ENCODE measurements around the gene ETV6. TPM values are rescaled to one million over a fixed set of nuclear protein-coding genes. Genes with fewer than 3 reads are reported as not detected.

ETV6 gene
- total RNA-seq, 2 experiments from 2014 or later, result 28.5 to 30.2 TPM

DNA sequence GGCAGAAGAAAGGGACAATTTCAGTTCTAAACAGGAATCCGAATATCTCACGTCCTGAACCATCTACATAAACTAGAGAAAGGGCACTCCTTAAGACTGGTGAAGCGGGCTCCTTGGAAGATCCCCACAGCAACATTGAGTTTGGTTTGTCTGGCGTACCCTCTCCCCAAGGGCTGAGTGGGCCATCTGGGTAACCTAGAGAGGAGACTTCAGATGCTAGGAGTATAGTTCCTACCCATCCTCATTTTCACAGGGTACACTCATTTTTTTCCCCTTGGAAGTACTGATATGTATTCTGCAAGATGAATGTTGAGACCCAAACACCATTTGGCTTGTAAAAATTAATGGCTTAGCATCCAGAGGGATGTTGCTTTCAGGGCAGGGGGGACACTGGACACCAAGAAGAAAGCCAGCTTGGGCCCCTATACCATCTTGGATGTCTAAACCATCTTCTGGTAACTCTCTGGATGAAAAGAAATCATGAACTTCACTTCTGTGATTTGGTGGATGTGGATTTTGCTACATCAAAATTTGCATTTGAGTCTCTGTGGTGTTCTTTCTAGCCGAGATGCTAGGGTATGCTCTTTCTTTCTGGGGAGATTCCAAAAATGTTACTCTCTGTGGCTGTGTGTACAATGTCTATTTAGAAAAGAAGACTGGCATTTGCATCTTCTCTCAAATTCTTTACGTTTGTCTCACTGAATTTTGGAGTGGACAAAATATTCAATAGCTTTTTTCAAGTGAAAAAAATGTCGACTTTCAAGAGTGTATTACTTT lies 97.7 kb downstream of the ETV6 start:
- TF ChIP-seq, protein P1, sequence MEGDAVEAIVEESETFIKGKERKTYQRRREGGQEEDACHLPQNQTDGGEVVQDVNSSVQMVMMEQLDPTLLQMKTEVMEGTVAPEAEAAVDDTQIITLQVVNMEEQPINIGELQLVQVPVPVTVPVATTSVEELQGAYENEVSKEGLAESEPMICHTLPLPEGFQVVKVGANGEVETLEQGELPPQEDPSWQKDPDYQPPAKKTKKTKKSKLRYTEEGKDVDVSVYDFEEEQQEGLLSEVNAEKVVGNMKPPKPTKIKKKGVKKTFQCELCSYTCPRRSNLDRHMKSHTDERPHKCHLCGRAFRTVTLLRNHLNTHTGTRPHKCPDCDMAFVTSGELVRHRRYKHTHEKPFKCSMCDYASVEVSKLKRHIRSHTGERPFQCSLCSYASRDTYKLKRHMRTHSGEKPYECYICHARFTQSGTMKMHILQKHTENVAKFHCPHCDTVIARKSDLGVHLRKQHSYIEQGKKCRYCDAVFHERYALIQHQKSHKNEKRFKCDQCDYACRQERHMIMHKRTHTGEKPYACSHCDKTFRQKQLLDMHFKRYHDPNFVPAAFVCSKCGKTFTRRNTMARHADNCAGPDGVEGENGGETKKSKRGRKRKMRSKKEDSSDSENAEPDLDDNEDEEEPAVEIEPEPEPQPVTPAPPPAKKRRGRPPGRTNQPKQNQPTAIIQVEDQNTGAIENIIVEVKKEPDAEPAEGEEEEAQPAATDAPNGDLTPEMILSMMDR (IDR thresholded peaks at IDR 0.05), result no peak
- peaks cover 4% of the 10 kb centered on the region for H3K4me1 ChIP-seq (ENCODE audit: insufficient read depth, low read length)
- Mint-ChIP-seq H3K36me3 (ENCODE audit: low read depth) (peaks cover 6% of the 10 kb centered on the region), H3K9me3 (no peaks in the 10 kb centered on the region), H3K4me3 (no peak overlapping the region), H3K27me3 (no peaks in the 10 kb centered on the region), H3K27ac (no peak overlapping the region), H3K4me1 (ENCODE audit: low read depth) (peaks cover 52% of the 10 kb centered on the region)
- ATAC-seq (ENCODE audit: poor library complexity) (no peak), DNase-seq (no peak)
- no peak overlapping the region for H3K4me3 ChIP-seq (ENCODE audit: low read length)
- H3K27ac ChIP-seq (ENCODE audit: low read depth in 1 of 2, low read length in 2 of 2), result no peak overlapping the region
- H3K36me3 ChIP-seq (ENCODE audit: insufficient read depth, low read length), result no peaks in the 10 kb centered on the region
- POLR2A ChIA-PET, result no interaction called here
- intact Hi-C loops (cut with DNase I, micrococcal nuclease), result no loop called here
- CTCF ChIA-PET, result no interaction called here
- H3K27me3 ChIP-seq (ENCODE audit: control insufficient read depth in 1 of 2, insufficient read depth in 2 of 2, low read length in 2 of 2), result no peaks in the 10 kb centered on the region
- no peaks in the 10 kb centered on the region for H3K9me3 ChIP-seq (ENCODE audit: control insufficient read depth in 1 of 2, insufficient read depth in 1 of 2, low read length in 2 of 2)

DNA sequence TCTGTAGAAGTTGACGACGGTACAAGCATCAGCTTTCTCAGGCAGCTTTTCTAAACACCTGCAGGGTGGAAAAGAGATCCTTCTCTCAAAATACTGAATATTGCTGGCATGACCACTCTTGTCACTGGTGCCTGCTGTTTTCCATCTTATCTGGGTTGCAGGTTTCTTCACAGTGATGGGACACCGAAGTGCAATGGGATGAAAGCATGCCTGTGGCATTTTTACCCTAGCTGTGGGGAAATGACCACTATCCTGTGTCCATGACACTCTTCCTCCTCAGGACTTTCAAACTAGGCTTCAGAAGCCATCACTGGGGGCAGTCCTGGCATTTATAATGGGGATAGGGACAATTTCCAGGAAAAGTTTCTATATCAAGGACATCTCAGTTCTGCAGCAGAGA lies 98.5 kb downstream of the ETV6 start:
- no peak for ATAC-seq (ENCODE audit: poor library complexity)
- no peak overlapping the region for H3K4me3 Mint-ChIP-seq
- DNase-seq, result no peak
- Histone ChIP-seq H3K9me3 (ENCODE audit: control insufficient read depth in 1 of 2, insufficient read depth in 1 of 2, low read length in 2 of 2) (no peaks in the 10 kb centered on the region), H3K4me3 (ENCODE audit: low read length) (no peak overlapping the region), H3K36me3 (ENCODE audit: insufficient read depth, low read length) (peaks cover under 1% of the 10 kb centered on the region), H3K4me1 (ENCODE audit: insufficient read depth, low read length) (peaks cover 4% of the 10 kb centered on the region), H3K27ac (ENCODE audit: low read depth in 1 of 2, low read length in 2 of 2) (no peak overlapping the region), H3K27me3 (ENCODE audit: control insufficient read depth in 1 of 2, insufficient read depth in 2 of 2, low read length in 2 of 2) (no peaks in the 10 kb centered on the region)
- H3K4me1 Mint-ChIP-seq (ENCODE audit: low read depth), result peaks cover 51% of the 10 kb centered on the region
- CTCF ChIA-PET, result no interaction called here
- H3K27me3 Mint-ChIP-seq, result no peaks in the 10 kb centered on the region
- intact Hi-C loops (cut with DNase I, micrococcal nuclease), result no loop called here
- POLR2A ChIA-PET, result no interaction called here
- H3K27ac Mint-ChIP-seq, result no peak overlapping the region
- H3K36me3 Mint-ChIP-seq (ENCODE audit: low read depth), result peaks cover 10% of the 10 kb centered on the region
- TF ChIP-seq, protein P1 (IDR thresholded peaks at IDR 0.05), result no peak
- H3K9me3 Mint-ChIP-seq, result no peaks in the 10 kb centered on the region

DNA sequence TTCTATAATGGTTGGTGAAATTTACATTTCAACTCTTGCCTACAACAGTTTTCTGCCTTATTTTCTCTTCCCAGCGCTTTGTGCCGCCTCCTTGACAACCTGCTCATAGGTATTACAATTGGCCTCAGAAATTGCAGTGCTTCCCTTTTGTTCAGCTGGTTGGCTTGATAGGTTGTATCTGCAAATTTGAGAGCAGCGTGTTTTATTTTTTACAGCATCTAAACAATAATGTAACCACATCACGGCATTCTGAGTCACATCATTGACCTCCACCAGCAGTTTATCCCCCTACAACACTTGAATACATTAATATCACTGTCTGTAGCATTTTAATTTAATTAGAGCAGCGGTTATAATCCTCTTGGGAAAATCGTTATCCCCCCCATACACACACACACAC lies 99.4 kb downstream of the ETV6 start:
- H3K27ac Mint-ChIP-seq, result no peak overlapping the region

More for the DNA sequence above, 99.4 kb downstream of the ETV6 start:
- H3K36me3 Mint-ChIP-seq (ENCODE audit: low read depth), result peaks cover 20% of the 10 kb centered on the region
- no peaks in the 10 kb centered on the region for H3K9me3 Mint-ChIP-seq
- POLR2A ChIA-PET, result no interaction called here
- H3K4me1 ChIP-seq (ENCODE audit: insufficient read depth, low read length), result peaks cover 4% of the 10 kb centered on the region
- DNase-seq (no peak), ATAC-seq (ENCODE audit: poor library complexity) (no peak)
- peaks cover 42% of the 10 kb centered on the region for H3K4me1 Mint-ChIP-seq (ENCODE audit: low read depth)
- H3K27ac ChIP-seq (ENCODE audit: low read depth in 1 of 2, low read length in 2 of 2), result no peak overlapping the region
- intact Hi-C loops (cut with DNase I, micrococcal nuclease), result no loop called here
- no peaks in the 10 kb centered on the region for H3K27me3 ChIP-seq (ENCODE audit: control insufficient read depth in 1 of 2, insufficient read depth in 2 of 2, low read length in 2 of 2)
- H3K4me3 ChIP-seq (ENCODE audit: low read length), result no peak overlapping the region
- no peaks in the 10 kb centered on the region for H3K27me3 Mint-ChIP-seq
- TF ChIP-seq, protein P1 (IDR thresholded peaks at IDR 0.05), result no peak
- CTCF ChIA-PET, result no interaction called here
- no peak overlapping the region for H3K4me3 Mint-ChIP-seq
- no peaks in the 10 kb centered on the region for H3K9me3 ChIP-seq (ENCODE audit: control insufficient read depth in 1 of 2, insufficient read depth in 1 of 2, low read length in 2 of 2)
- H3K36me3 ChIP-seq (ENCODE audit: insufficient read depth, low read length), result peaks cover 10% of the 10 kb centered on the region
